Thoracic aorta (tissue), 2 donors: ENCODE measurements around the gene AHNAK2. TPM values are rescaled to one million over a fixed set of nuclear protein-coding genes. Genes with fewer than 3 reads are reported as not detected.

ENCODE experiments used
- ATAC-seq: fragments of 150-250 bp; one replicate; pipeline ENCODE4 v1.8.0; 2017; ENCODE audit warnings: low read depth; ENCODE audit not compliant: insufficient number of reproducible peaks, low FRiP score
- DNase-seq: peaks from one replicate; pipeline ENCODE4 v3.0.0-alpha.2; 2020; ENCODE audit warnings: low spot score
- H3K27ac ChIP-seq, 2 donors: fragments of 200-600 bp; sonication (generic); 1 replicate in 1 of 2; 2 replicates in 1 of 2; pipeline ENCODE4 v1.5.1; 2016; ENCODE audit warnings: mild to moderate bottlenecking in 2 of 2, moderate library complexity in 2 of 2
- H3K27me3 ChIP-seq: fragments of 200-600 bp; sonication (generic); replicated peaks from 2 replicates; pipeline ENCODE4 v1.6.0; 2016; ENCODE audit warnings: mild to moderate bottlenecking; ENCODE audit not compliant: insufficient read depth
- H3K36me3 ChIP-seq: fragments of 200-600 bp; sonication (generic); one replicate; pipeline ENCODE4 v1.5.1; 2016
- H3K4me1 ChIP-seq, 2 donors: fragments of 200-600 bp; sonication (generic); 1 replicate in 1 of 2; 2 replicates in 1 of 2; pipeline versions ENCODE4 v1.5.1 to v1.6.0; 2016; ENCODE audit warnings: low read depth in 2 of 2, mild to moderate bottlenecking in 1 of 2; ENCODE audit not compliant: control insufficient read depth in 1 of 2
- H3K4me3 ChIP-seq: fragments of 200-600 bp; sonication (generic); 2 replicates; pipeline ENCODE4 v1.5.1; 2016; ENCODE audit warnings: mild to moderate bottlenecking
- H3K9me3 ChIP-seq: fragments of 200-600 bp; sonication (generic); 2 replicates; pipeline ENCODE4 v1.5.1; 2016
- CTCF ChIP-seq: fragments of 200-600 bp; sonication (generic); IDR thresholded peaks from one replicate; pipeline ENCODE4 v1.5.1; 2019; ENCODE audit warnings: antibody characterized with exemption
- total RNA-seq, 2 donors: library from RNA; depleted of rRNA; stranded (reverse); fragments of >200 nt; gene quantifications; one replicate each; pipeline versions ENCODE4 v1.1.0 to v1.2.3, GENCODE V29; 2016

Gene AHNAK2
- total RNA-seq, 2 donors from 2014 or later: 22.6 to 47.8 TPM

DNA sequence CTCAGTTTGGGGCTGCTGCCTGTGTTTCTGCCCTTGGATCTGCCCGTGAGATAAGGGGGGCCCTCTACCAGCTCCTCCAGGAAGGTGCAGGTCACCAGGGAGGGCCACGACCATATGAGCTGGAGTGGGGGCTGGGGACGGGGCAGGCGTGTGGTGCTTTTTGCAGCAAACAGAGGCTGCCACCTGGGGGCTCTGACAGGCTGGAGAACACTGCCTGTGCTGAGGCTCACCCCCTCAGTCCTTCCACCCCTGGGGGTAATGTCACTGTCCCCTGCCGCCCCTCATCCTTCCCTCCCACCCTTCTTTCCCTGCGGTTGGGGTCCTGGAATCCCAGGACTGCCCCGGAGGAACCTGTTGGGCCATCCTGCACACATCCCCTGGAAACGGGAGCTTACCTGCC, 50.3 kb downstream of the AHNAK2 start:
- DNase-seq: no peak
- no peak for TF ChIP-seq CTCF
- Histone ChIP-seq H3K4me3 (no peak overlapping the region), H3K9me3 (no peaks in the 10 kb centered on the region), H3K27me3 (no peaks in the 10 kb centered on the region), H3K4me1 (peaks cover 0 to 10% of the 10 kb centered on the region in 2 donors), H3K36me3 (no peaks in the 10 kb centered on the region), H3K27ac (no peak overlapping the region)
- ATAC-seq: no peak

- no peak for TF ChIP-seq CTCF
- DNase-seq: no peak
Measured at GRCh38 chr14:104927432-104927816, 50.8 kb downstream of the AHNAK2 start.

DNA sequence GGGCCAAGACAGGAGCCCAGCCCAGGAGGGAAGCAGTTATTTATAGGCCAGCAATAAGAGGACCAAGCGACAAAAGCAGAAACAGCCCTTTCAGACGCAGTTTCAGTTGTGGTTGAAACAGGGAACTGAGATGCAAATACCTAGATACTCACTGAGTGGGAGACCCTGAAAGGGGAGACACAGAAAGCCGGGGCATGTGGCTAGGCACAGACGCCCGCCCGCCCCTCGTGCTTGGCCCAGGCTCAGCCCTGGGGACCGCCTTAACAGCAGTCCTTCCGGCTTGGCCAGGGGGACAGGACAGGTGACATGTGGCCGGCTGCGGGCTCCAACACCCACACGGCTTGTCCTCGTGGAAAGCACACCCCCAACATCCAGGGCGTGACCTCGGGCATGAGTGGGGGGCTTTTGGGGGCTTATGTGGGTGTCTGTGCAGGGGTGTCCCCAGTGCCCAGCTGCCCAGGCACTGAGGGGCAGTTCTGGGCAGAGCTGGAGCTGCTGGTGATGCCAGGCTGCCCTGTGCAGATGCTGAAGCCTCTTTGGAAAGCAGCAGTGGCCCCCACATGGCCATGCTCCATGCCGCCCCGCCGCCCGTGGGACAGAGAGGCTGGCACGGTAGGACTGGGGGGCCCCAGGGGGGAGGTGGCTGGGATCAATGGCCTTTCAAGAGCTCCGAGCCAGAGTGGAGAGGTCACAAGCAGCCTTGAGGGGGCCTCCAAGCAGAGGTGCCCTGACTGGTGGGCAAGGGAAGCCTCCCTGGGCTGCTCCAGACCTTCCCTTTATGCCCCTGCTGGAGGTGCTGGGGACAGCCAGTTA, 51.3 kb downstream of the AHNAK2 start:
- no peak for ATAC-seq
- Histone ChIP-seq H3K4me1 (no peaks in the 10 kb centered on the region), H3K4me3 (no peak overlapping the region), H3K9me3 (no peaks in the 10 kb centered on the region), H3K27ac (no peak overlapping the region), H3K36me3 (no peaks in the 10 kb centered on the region), H3K27me3 (no peaks in the 10 kb centered on the region)
- no peak for DNase-seq
- TF ChIP-seq CTCF: no peak

More at GRCh38 chr14:104927432-104927816, 50.8 kb downstream of the AHNAK2 start:
- no peaks in the 10 kb centered on the region for H3K36me3 ChIP-seq
- H3K27me3 ChIP-seq: no peaks in the 10 kb centered on the region
- peaks cover 0 to 6% of the 10 kb centered on the region in 2 donors for H3K4me1 ChIP-seq
- no peak for ATAC-seq
- no peak overlapping the region for H3K27ac ChIP-seq
- no peak overlapping the region for H3K4me3 ChIP-seq
- H3K9me3 ChIP-seq: no peaks in the 10 kb centered on the region

- DNase-seq (no peak), ATAC-seq (no peak)
- no peak overlapping the region for H3K27ac ChIP-seq
- no peaks in the 10 kb centered on the region for H3K9me3 ChIP-seq
- H3K36me3 ChIP-seq: no peaks in the 10 kb centered on the region
- H3K4me3 ChIP-seq: no peak overlapping the region
- H3K27me3 ChIP-seq: no peaks in the 10 kb centered on the region
- no peak for TF ChIP-seq CTCF
- H3K4me1 ChIP-seq: no peaks in the 10 kb centered on the region
Measured at GRCh38 chr14:104925855-104926609, 52.1 kb downstream of the AHNAK2 start.

GRCh38 chr14:104925214-104925854, 52.8 kb downstream of the AHNAK2 start:
- no peak overlapping the region for H3K27ac ChIP-seq
- no peaks in the 10 kb centered on the region for H3K27me3 ChIP-seq
- no peak for ATAC-seq
- H3K4me3 ChIP-seq: no peak overlapping the region
- no peaks in the 10 kb centered on the region for H3K4me1 ChIP-seq
- TF ChIP-seq CTCF: no peak
- DNase-seq: no peak
- H3K9me3 ChIP-seq: no peaks in the 10 kb centered on the region
- H3K36me3 ChIP-seq: no peaks in the 10 kb centered on the region
